Germinal center (tissue), 1 donor: ENCODE data around the gene TMEM86B.
"Not testable (repeated sequence)": the region's sequence is repeated elsewhere in the genome, so short reads cannot be mapped to it uniquely, and the experiment has no call there.

Source experiments
- DNase-seq: peaks from one replicate; pipeline ENCODE4 v3.0.0; 2012; ENCODE audit warnings: mixed read lengths, low spot score

The TMEM86B gene

GRCh38 chr19:55241935-55242464, 13.4 kb upstream of the TMEM86B start:
- DNase-seq: no peak

GRCh38 chr19:55241143-55241934, 12.8 kb upstream of the TMEM86B start:
- DNase-seq: no peak

GRCh38 chr19:55240713-55241020, 12.1 kb upstream of the TMEM86B start:
- no peak for DNase-seq

GRCh38 chr19:55239004-55239403, 10.4 kb upstream of the TMEM86B start:
- no peak for DNase-seq

- DNase-seq: no peak
Measured at GRCh38 chr19:55238030-55238429, 9.5 kb upstream of the TMEM86B start.

- DNase-seq: no peak
Measured at GRCh38 chr19:55232986-55233385, 4.4 kb upstream of the TMEM86B start.

- DNase-seq: no peak
Measured at GRCh38 chr19:55232286-55232602, 3.7 kb upstream of the TMEM86B start.

- DNase-seq: no peak
Measured at GRCh38 chr19:55231391-55232285, 3.1 kb upstream of the TMEM86B start.

- no peak for DNase-seq
Measured at GRCh38 chr19:55230780-55231179, 2.2 kb upstream of the TMEM86B start.

- DNase-seq: no peak
Measured at GRCh38 chr19:55230329-55230728, 1.8 kb upstream of the TMEM86B start.

GRCh38 chr19:55229789-55230182, 1.2 kb upstream of the TMEM86B start:
- DNase-seq: no peak

GRCh38 chr19:55229145-55229788, 704 bp upstream of the TMEM86B start:
- no peak for DNase-seq

GRCh38 chr19:55228015-55228391, 560 bp downstream of the TMEM86B start:
- DNase-seq: no peak

- DNase-seq: no peak
Measured at GRCh38 chr19:55227241-55228014, 1.1 kb downstream of the TMEM86B start.

GRCh38 chr19:55226788-55227187, 1.8 kb downstream of the TMEM86B start:
- no peak for DNase-seq

- no peak for DNase-seq
Measured at GRCh38 chr19:55226273-55226672, 2.3 kb downstream of the TMEM86B start.

- DNase-seq: no peak
Measured at GRCh38 chr19:55225415-55225958, 3.1 kb downstream of the TMEM86B start.

GRCh38 chr19:55224679-55225414, 3.7 kb downstream of the TMEM86B start:
- DNase-seq: not testable (repeated sequence)

- DNase-seq: no peak
Measured at GRCh38 chr19:55224038-55224665, 4.4 kb downstream of the TMEM86B start.

GRCh38 chr19:55223291-55224037, 5.1 kb downstream of the TMEM86B start:
- DNase-seq: no peak
